Activated T-cell treated with anti-CD3 and anti-CD28 coated beads, Interleukin-2, amount 50 U/mL, for 48 hours (primary cell): ENCODE measurements around the gene DGKK.

Source experiments
- DNase-seq, 2 experiments: peaks; one replicate each; pipeline ENCODE4 v3.0.0-alpha.2; 2020

DGKK gene

GRCh38 chrX:50470103-50471031, at the start of gene DGKK:
DGKK (minus strand) TSS chrX:50470825; CDS start chrX:50470678, 147 bp downstream.
- DNase-seq, result no peak

- no peak for DNase-seq
Observed at GRCh38 chrX:50514811-50515210, 44.2 kb upstream of the DGKK start.

- no peak for DNase-seq
Observed at GRCh38 chrX:50497114-50497513, 26.5 kb upstream of the DGKK start.

GRCh38 chrX:50495616-50496015, 25.0 kb upstream of the DGKK start:
- DNase-seq, result no peak

GRCh38 chrX:50492720-50493119, 22.1 kb upstream of the DGKK start:
- no peak for DNase-seq

- DNase-seq, result no peak
Observed at GRCh38 chrX:50484662-50485061, 14.0 kb upstream of the DGKK start.

GRCh38 chrX:50483283-50483682, 12.7 kb upstream of the DGKK start:
- no peak for DNase-seq

GRCh38 chrX:50475208-50475607, 4.6 kb upstream of the DGKK start:
- no peak for DNase-seq

GRCh38 chrX:50471390-50471789, 765 bp upstream of the DGKK start:
- no peak for DNase-seq

- no peak for DNase-seq
Observed at GRCh38 chrX:50469206-50469605, 1.4 kb downstream of the DGKK start.

GRCh38 chrX:50459615-50460014, 11.0 kb downstream of the DGKK start:
- DNase-seq, result no peak

- DNase-seq, result no peak
Observed at GRCh38 chrX:50458483-50458882, 12.1 kb downstream of the DGKK start.

- no peak for DNase-seq
Observed at GRCh38 chrX:50456712-50457484, 13.7 kb downstream of the DGKK start.

GRCh38 chrX:50452782-50453181, 17.8 kb downstream of the DGKK start:
- no peak for DNase-seq

GRCh38 chrX:50450324-50450723, 20.3 kb downstream of the DGKK start:
- no peak for DNase-seq

GRCh38 chrX:50448565-50448964, 22.1 kb downstream of the DGKK start:
- DNase-seq, result peak; percentile 20 to 33

GRCh38 chrX:50447535-50447934, 23.1 kb downstream of the DGKK start:
- no peak for DNase-seq

GRCh38 chrX:50442426-50443116, 28.1 kb downstream of the DGKK start:
- DNase-seq, result no peak

GRCh38 chrX:50436797-50437196, 33.8 kb downstream of the DGKK start:
- no peak for DNase-seq

- no peak for DNase-seq
Observed at GRCh38 chrX:50432829-50433289, 37.8 kb downstream of the DGKK start.

GRCh38 chrX:50431623-50432022, 39.0 kb downstream of the DGKK start:
- no peak for DNase-seq

- DNase-seq, result no peak
Observed at GRCh38 chrX:50430917-50431575, 39.6 kb downstream of the DGKK start.

- no peak for DNase-seq
Observed at GRCh38 chrX:50428174-50428573, 42.5 kb downstream of the DGKK start.
